Epithelial cell of esophagus (primary cell): ENCODE measurements around the gene STAT5B.

Experiments used
- DNase-seq: peaks from one replicate; pipeline ENCODE4 v3.0.0; 2010; ENCODE audit warnings: low read depth
- H3K4me3 ChIP-seq: 2 replicates; pipeline ENCODE4 v1.5.1; 2011; ENCODE audit warnings: mild to moderate bottlenecking, low read length, control low read depth
- TF ChIP-seq, protein P1 (sequence below): IDR thresholded peaks from 2 replicates; pipeline ENCODE4 v1.5.1; 2011; ENCODE audit warnings: low read depth, mild to moderate bottlenecking, low read length, control low read depth, inconsistent platforms; ENCODE audit not compliant: insufficient read depth; ENCODE audit errors: missing control alignments

The STAT5B gene

DNA sequence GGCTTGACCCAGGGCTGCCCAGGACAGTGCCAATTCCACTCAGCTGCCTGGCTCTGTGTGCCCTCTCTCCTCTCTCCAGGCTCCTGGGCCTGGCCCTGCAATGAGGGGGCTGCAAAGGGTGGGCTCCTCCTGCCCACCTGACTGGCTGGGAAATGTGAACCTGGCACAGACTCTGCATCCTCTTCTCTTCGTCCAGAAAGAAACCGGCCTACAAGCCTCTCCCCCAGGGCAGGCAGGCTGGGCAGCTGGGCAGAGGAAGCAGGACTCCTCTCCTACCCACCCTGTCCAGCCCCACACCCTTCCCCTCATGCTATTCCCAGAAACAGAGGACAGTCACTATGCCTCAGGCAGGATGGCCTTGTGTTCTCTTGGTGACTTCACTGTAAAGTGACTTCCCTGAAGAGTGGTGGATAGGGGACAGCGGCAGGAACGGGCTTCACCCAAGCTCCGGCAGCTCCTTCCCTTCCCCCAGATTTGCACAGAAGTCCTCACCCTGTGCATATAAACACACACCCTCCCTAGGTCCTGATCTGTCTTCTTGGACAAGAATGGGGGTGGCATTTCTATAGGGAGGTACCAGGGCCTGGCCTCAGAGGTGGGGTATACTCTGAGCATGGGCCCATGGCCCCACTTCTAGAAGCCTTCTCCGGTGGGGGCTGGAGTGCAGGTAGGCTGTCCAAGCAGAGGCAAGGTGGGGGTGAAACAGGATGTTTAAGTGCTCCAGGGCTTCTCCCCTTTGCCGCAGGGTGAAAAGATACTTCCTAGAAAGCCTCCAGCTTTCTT is 7.2 kb upstream of the STAT5B start:
- TF ChIP-seq, protein P1, sequence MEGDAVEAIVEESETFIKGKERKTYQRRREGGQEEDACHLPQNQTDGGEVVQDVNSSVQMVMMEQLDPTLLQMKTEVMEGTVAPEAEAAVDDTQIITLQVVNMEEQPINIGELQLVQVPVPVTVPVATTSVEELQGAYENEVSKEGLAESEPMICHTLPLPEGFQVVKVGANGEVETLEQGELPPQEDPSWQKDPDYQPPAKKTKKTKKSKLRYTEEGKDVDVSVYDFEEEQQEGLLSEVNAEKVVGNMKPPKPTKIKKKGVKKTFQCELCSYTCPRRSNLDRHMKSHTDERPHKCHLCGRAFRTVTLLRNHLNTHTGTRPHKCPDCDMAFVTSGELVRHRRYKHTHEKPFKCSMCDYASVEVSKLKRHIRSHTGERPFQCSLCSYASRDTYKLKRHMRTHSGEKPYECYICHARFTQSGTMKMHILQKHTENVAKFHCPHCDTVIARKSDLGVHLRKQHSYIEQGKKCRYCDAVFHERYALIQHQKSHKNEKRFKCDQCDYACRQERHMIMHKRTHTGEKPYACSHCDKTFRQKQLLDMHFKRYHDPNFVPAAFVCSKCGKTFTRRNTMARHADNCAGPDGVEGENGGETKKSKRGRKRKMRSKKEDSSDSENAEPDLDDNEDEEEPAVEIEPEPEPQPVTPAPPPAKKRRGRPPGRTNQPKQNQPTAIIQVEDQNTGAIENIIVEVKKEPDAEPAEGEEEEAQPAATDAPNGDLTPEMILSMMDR: no peak
- H3K4me3 ChIP-seq: no peak overlapping the region
- DNase-seq: no peak

DNA sequence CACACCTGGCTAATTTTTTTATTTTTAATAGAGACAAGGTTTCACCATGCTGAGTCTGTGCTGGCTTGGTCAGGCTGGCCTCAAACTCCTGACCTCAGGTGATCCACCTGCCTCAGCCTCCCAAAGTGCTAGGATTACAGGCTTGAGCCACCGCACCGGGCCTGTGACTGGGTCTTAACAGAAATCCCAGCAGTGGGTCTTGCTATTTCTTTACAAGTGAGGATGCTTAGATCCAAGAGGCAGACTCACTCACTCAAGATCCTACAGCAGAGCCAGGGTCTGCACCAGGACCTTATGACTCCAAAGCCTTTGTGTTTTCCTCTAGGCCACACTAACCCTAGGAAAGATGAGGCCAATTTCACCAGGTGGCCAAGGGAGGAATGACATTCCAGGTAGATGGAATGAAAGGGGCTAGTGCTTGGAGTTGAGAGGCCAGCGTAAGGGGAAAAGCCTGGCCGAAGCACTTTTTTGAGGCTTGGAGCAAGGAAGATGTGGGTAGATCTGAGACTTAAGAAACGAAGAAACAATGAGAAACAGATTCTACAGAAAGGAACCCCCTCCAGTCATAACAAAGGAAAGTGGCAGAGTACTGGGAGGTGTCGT is 6.4 kb upstream of the STAT5B start:
- no peak for DNase-seq
- H3K4me3 ChIP-seq: no peak overlapping the region
- TF ChIP-seq, protein P1: peak; percentile 6

DNA sequence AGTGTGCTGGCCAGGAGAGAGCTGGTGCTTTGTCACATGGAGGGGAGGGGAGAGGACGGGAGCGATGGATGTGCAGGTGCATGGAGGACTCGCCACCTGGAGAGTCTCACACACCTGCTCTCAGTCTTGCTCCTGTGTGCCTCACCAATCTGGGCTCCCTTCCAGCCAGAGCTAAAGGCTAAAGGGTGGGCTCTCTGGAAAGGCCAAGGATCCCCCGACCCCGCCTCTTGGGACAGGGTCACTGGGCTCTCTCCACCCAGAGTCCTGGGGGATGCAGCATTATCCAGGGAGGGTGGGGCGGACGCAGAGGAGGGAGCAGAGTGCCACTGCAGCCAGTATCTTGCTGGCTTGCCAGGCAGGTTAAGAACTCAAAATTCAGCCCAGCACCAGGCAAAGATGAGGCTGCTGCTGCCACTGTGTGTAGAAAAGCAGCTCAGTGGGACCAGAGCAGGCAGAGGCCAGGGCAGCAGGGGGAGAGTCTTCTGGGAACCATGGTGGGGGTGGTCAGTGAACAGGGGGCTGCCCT is 5.4 kb upstream of the STAT5B start:
- H3K4me3 ChIP-seq: no peak overlapping the region
- no peak for DNase-seq
- TF ChIP-seq, protein P1: no peak

DNA sequence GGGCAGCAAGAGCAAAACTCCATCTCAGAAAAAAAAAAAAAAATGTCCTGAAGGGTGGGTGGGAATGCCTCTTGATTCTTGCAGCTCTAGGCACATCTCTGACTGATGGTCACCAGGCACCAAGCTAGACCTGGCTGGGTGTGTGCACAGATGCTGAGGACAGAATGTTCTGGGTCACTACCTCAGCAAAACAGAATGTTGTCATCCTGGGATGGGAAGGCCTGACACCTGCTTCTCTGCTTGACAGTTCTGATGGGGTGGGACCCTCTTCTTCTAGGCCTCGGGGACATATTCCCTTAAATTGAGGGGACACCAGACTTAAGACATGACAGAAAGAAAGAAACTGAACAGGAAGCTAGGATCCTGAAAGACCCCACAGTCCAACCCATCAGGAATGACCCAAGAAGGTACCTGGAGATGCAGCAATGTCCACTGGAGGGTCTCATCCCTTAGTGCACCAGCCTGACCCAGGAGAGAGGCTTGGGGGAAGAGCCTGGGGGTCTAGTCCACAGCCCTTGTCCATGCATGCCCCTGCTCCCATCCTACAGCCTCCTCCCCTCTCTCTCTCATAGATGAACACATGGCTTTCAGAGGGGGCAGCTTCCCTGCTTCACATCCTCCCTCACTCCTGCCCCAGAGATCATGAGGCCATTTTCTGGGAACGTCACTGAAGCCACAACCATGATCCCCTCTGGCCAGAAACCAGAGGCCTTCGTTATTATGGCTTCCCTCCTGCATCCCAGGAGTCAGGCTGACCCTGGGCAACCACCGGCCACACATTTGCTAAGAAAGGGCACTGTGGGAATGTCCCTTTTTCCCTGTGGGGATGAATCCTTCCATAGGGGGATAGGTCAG is 3.8 kb upstream of the STAT5B start:
- no peak for DNase-seq
- no peak overlapping the region for H3K4me3 ChIP-seq
- TF ChIP-seq, protein P1: no peak

DNA sequence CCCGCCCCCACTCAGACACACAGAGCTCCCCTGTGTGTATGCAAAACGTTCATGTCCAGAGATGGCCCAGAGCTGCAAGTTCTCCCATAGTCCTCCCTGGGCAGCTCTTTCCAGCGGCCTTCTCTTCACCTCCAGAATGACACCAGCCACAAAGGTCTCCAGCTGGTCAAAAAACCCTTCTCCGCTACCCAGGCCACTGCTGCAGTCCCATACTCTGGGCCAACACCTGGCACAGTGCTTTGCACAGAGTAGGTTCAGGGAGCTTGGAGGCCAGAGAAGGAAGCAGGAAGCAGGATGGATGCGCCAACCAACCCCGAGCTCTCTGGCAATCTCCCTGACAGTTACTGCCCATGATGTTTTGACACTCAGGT is 1.1 kb upstream of the STAT5B start:
- no peak for DNase-seq
- TF ChIP-seq, protein P1: no peak
- no peak overlapping the region for H3K4me3 ChIP-seq

DNA sequence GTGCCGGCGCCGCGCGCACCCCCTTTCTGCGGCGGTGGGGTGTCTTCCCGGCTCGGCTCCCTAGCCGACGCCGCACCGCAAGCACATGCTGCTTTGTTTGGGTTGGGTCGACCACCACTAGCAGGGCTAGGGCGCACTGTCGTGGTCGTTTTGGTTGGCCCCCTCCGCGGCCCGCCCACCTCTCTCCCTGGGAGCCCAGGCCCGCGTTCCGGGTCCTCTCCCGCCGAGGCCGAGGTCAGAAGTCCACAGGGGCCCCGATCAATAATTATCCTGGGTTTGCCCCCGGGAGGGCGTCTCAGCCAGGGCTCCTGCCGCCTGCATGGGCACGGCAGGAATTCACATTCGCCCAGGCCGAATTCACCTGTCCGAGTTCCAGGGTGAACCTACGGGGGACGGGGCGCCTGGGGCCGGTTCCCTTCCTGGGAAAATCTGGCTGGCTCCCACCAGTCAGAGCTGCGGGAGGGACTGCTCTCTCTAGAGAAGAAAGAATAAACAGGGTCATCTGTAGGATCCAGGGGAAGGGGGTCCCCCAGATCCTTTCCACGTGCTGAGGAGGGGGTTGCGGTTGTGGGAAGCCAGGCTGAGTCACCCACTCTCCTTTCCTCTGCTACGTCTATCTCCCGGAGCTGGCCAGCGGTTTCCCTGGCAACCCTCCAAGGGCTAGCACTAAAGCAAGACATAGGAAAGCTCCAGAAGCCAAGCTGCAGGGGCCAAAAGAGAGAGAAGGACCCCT is 584 bp upstream of the STAT5B start:
- TF ChIP-seq, protein P1: no peak
- DNase-seq: peak; percentile 54
- H3K4me3 ChIP-seq: peak overlapping the region; percentile 52
